ENCODE results near the gene CPSF3. TPM values are rescaled to one million over a fixed set of nuclear protein-coding genes. Genes with fewer than 3 reads are reported as not detected.

The CPSF3 gene
- total RNA-seq, 1 experiment from 2014 or later = 95.5 TPM

GRCh38 chr2:9484533-9484932, 61.1 kb downstream of the CPSF3 start:
- H3K27ac ChIP-seq (ENCODE audit: insufficient read length, low read depth, low read length) = no peak overlapping the region
- no peak overlapping the region for H2BK5ac ChIP-seq (ENCODE audit: insufficient read length, low read length)
- no peak overlapping the region for H3K18ac ChIP-seq (ENCODE audit: insufficient read length, low read depth, low read length)
- Mint-ChIP-seq H3K9me3 (no peaks in the 10 kb centered on the region), H3K27me3 (ENCODE audit: low read depth) (no peaks in the 10 kb centered on the region; the same call in 1 of the 2 replicates), H3K4me1 (no peaks in the 10 kb centered on the region), H3K4me3 (no peak overlapping the region), H3K27ac (no peak overlapping the region; a peak in 1 of 7 replicates), H3K36me3 (ENCODE audit: insufficient read depth in 1 of 3, low read depth in 3 of 3) (peaks cover 14 to 78% (median 54%) of the 10 kb centered on the region in 3 experiments; a peak in 6 of 7 replicates)
- no peak overlapping the region for H3K14ac ChIP-seq (ENCODE audit: insufficient read depth, low read length)
- no peak overlapping the region for H3K56ac ChIP-seq (ENCODE audit: insufficient read length, low read depth, low read length)
- no peak overlapping the region for H2AFZ ChIP-seq (ENCODE audit: low read length)
- no peaks in the 10 kb centered on the region for H3K79me2 ChIP-seq (ENCODE audit: insufficient read depth, low read length)
- no peak overlapping the region for H3K9ac ChIP-seq (ENCODE audit: extremely low read depth, insufficient read length, low read length)
- H3K23me2 ChIP-seq (ENCODE audit: insufficient read length, low read depth, low read length, poor library complexity, severe bottlenecking) = no peaks in the 10 kb centered on the region
- DNase-seq = no peak
- WGBS (ENCODE audit: extremely low coverage, insufficient read length, low lambda C conversion rate) = no CpG with 5 or more reads among the region's 5 CpGs
- no peak overlapping the region for H3K23ac ChIP-seq (ENCODE audit: insufficient read length, low read depth, low read length)
- no peak overlapping the region for H4K5ac ChIP-seq (ENCODE audit: insufficient read length, low read depth, low read length)
- H3K27me3 ChIP-seq (ENCODE audit: insufficient read depth, low read length) = no peaks in the 10 kb centered on the region
- TF ChIP-seq CTCF (conservative IDR thresholded peaks at IDR 0.05) = no peak
- no peak overlapping the region for H2BK120ac ChIP-seq (ENCODE audit: low read depth, low read length, poor library complexity, severe bottlenecking)
- no peak overlapping the region for H3T11ph ChIP-seq (ENCODE audit: low read length)
- no peaks in the 10 kb centered on the region for H3K4me1 ChIP-seq (ENCODE audit: insufficient read depth, low read length)
- no peaks in the 10 kb centered on the region for H3K9me3 ChIP-seq (ENCODE audit: control insufficient read depth, low read depth, low read length)
- H2BK15ac ChIP-seq (ENCODE audit: low read depth, low read length) = no peak overlapping the region
- H4K8ac ChIP-seq (replicated peaks; ENCODE audit: insufficient read length, low read depth, low read length) = no peak overlapping the region
- H3K79me1 ChIP-seq (ENCODE audit: insufficient read depth, low read depth, low read length, poor library complexity, severe bottlenecking) = no peaks in the 10 kb centered on the region
- H3K4me2 ChIP-seq (ENCODE audit: insufficient read depth, insufficient read length, low read length) = no peak overlapping the region
- H2BK20ac ChIP-seq (ENCODE audit: low read depth, low read length, poor library complexity, severe bottlenecking) = no peak overlapping the region
- H4K20me1 ChIP-seq (ENCODE audit: control insufficient read depth, insufficient read depth, insufficient read length) = no peaks in the 10 kb centered on the region
- H4K91ac ChIP-seq (ENCODE audit: insufficient read length, low read depth, low read length) = no peak overlapping the region
- H2AK5ac ChIP-seq (ENCODE audit: insufficient read length, low read length) = no peak overlapping the region
- H2BK12ac ChIP-seq (ENCODE audit: insufficient read length, low read depth, low read length) = no peak overlapping the region
- H3K4ac ChIP-seq (ENCODE audit: low read depth, low read length) = no peak overlapping the region
